GM12892 (cell line): ENCODE data around the gene SPTBN1.

Experiments
- POLR2A ChIP-seq: IDR thresholded peaks from 2 replicates; pipeline ENCODE4 v1.6.1; 2011; ENCODE audit warnings: low read depth, low read length, control low read depth
- POLR2AphosphoS5 ChIP-seq: IDR thresholded peaks from 2 replicates; pipeline ENCODE4 v1.6.1; 2011; ENCODE audit warnings: low read depth, low read length, control low read depth

DNA sequence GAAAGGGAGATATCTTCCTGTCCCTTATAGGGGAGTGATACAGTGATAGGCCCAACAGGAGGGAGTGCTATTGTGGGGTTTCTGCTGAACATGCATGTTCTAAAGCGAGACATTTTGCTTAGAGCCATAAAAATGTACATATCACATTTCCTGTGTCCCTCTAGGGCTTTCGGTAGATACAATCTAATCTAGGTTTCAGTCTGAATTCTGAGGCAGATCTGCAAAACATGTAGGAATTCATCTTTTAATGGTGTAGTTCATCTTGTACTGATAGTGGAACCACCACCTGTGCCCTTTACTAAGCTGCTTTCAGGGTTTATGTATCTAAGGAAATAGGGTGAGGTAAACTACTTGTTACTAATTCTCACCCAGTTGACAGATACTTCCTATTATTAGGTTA lies 73.8 kb downstream of the SPTBN1 start:
- TF ChIP-seq POLR2A (no peak), POLR2AphosphoS5 (no peak)
